Activated T-cell treated with anti-CD3 and anti-CD28 coated beads, Interleukin-2, amount 50 U/mL, for 72 hours (primary cell): ENCODE measurements around the gene NACA2. TPM values are rescaled to one million over a fixed set of nuclear protein-coding genes. Genes with fewer than 3 reads are reported as not detected.
"Not testable (repeated sequence)": the region's sequence is repeated elsewhere in the genome, so short reads cannot be mapped to it uniquely, and the experiment has no call there.

Experiments used
- ATAC-seq, 2 donors: fragments of 150-1000 bp; cut with Tn5 transposase; replicated peaks in 1 of 2; 2 replicates each; pipeline ENCODE4 v1.10.0; 2021; ENCODE audit warnings: moderate library complexity in 2 of 2, mild to moderate bottlenecking in 1 of 2
- DNase-seq, 2 donors: peaks; one replicate each; pipeline ENCODE4 v3.0.0; 2021 to 2022; ENCODE audit warnings: mixed read lengths in 1 of 2
- H3K27ac Mint-ChIP-seq: one replicate; pipeline ENCODE4 v1.8.0; 2022; ENCODE audit warnings: mild to moderate bottlenecking, moderate library complexity, mixed read lengths
- H3K27me3 Mint-ChIP-seq: one replicate; pipeline ENCODE4 v1.8.0; 2022; ENCODE audit warnings: low read depth, mixed read lengths
- H3K36me3 Mint-ChIP-seq, 2 donors: one replicate each; pipeline ENCODE4 v1.8.0; 2022; ENCODE audit warnings: mixed read lengths in 2 of 2, mild to moderate bottlenecking in 1 of 2; ENCODE audit not compliant: insufficient read depth in 2 of 2
- H3K4me1 Mint-ChIP-seq: one replicate; pipeline ENCODE4 v1.8.0; 2022; ENCODE audit warnings: low read depth, mixed read lengths
- H3K4me3 Mint-ChIP-seq, 2 donors: one replicate each; pipeline ENCODE4 v1.8.0; 2022; ENCODE audit warnings: mild to moderate bottlenecking in 2 of 2, mixed read lengths in 2 of 2, moderate library complexity in 2 of 2
- H3K9me3 Mint-ChIP-seq, 2 donors: one replicate each; pipeline ENCODE4 v1.8.0; 2022; ENCODE audit warnings: mixed read lengths in 2 of 2
- total RNA-seq, 2 donors: library from RNA; stranded (reverse); gene quantifications; one replicate each; pipeline ENCODE4 v1.2.3, GENCODE V29; 2022

Gene NACA2
- total RNA-seq, 2 donors from 2014 or later: not detected

DNA sequence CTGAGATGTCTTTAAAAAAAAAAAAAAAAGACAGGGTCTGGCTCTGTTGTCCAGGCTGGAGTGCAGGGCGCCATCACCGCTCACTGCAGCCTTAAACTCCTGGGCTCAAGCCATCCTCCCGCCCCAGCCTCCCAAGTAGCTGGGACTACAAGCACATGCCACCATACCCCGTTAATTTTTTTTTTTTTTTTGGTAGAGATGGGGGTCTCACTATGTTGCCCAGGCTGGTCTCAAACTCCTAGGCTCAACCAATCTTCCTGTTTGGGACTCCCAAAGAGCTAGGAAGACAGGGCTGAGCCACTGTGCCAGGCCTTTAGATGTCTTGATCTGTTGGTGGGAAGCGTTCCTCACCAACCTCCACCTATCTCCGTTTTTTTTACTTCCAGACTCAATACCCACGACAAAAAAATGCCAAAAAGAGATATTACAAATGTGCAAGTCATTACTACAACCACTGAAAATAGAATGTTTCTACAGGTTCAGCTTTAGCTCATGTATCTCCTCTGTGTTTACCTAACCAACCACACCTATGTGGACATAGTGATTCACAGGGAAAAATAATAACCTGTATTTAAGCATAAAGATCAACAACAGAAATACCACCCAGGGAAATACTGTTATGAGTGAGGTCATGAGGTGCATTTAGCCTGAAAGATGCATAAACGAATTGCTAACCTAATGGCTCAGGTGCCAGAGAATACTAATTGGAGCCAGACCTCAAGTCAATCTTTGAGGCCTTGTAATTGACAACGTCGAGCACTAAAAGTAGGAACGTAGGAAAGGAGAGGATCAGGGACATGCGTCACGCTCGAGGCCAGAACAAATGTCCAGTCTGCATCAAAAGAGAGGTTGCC lies 22.6 kb downstream of the NACA2 start:
- no peak overlapping the region for H3K4me3 Mint-ChIP-seq

DNA sequence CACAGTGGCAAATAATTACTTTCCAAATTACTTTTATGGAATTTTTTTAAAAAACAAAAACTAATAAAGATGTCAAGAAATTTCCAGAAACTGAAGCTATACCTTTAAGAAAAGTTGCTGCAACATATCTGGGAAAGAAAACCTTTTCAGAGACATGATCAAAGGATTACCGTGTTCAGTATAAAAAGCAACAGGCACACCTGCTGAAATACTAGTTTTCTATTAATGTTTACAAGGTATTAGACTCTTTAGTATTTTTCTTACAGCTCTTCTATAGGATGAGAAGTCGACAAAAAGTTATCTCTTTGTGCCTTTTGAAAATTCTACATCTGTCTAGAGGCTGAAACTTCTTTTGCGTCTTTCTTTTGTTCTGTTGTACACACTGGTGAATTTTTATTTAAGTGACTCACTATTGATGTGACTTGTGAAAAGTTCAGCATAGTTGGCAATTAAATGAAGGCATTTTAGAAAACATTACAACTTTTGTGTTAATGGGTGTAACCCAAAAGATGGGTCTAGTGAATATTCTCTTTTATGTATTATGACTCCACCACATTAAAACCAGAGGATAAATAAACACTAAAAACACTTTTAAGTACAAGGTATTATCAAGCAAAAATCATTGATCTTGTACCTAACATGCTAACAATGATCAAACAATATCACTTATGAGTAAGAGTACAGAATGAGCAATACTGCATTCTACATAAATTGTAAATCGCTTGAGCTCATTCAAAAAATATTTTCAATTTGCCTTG lies 23.8 kb downstream of the NACA2 start:
- DNase-seq: no peak
- no peak for ATAC-seq
- Mint-ChIP-seq H3K4me1 (no peaks in the 10 kb centered on the region), H3K27me3 (peaks cover 16% of the 10 kb centered on the region), H3K9me3 (no peaks in the 10 kb centered on the region), H3K4me3 (no peak overlapping the region), H3K36me3 (peaks cover 2% of the 10 kb centered on the region in 2 donors), H3K27ac (no peak overlapping the region)

More for the DNA sequence above, 22.6 kb downstream of the NACA2 start:
- ATAC-seq (no peak), DNase-seq (no peak)
- Mint-ChIP-seq H3K36me3 (peaks cover 2% of the 10 kb centered on the region in 2 donors), H3K27me3 (peaks cover 16% of the 10 kb centered on the region), H3K9me3 (no peaks in the 10 kb centered on the region), H3K27ac (no peak overlapping the region), H3K4me1 (no peaks in the 10 kb centered on the region)

DNA sequence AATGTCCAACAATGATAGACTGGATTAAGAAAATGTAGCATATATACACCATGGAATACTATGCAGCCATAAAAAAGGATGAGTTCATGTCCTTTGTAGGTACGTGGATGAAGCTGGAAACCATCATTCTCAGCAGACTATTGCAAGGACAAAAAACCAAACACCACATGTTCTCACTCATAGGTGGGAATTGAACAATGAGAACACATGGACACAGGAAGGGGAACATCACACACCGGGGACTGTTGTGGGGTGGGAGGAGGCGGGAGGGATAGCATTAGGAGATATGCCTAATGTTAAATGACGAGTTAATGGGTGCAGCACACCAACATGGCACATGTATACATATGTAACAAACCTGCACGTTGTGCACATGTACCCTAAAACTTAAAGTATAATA lies 24.6 kb downstream of the NACA2 start:
- not testable (repeated sequence) for H3K4me3 Mint-ChIP-seq, DNase-seq, ATAC-seq, H3K4me1 Mint-ChIP-seq, H3K36me3 Mint-ChIP-seq, H3K9me3 Mint-ChIP-seq, H3K27ac Mint-ChIP-seq
- peaks cover 16% of the 10 kb centered on the region for H3K27me3 Mint-ChIP-seq

DNA sequence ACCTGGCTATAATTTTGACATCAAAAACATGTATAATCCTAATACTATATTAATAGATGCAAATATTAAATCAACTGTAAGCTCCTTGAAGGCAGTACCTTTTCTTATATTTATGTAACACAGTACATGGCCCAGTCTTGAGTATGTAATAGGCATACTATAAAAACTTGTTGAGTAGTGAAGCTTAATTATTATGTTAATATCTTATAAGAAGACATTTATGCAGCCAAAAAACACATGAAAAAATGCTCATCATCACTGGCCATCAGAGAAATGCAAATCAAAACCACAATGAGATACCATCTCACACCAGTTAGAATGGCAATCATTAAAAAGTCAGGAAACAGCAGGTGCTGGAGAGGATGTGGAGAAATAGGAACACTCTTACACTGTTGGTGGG lies 25.2 kb downstream of the NACA2 start:
- not testable (repeated sequence) for ATAC-seq

DNA sequence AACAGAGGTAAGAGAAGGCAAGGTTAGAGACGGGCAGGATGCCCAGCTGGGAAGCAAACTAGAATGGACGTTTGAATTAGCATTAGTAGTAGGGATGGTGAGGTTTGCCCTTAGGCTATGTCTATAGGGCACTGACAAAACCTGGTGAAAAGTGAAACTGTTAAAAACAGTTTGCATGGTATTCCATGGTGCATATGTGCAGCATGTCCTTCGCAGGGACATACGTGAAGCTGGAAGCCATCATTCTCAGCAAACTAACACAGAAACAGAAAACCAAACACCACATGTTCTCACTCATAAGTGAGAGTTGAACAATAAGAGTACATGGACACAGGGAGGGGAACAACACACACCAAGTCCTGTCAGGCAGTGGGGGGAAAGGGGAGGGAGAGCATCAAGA lies 25.8 kb downstream of the NACA2 start:
- H3K4me3 Mint-ChIP-seq: no peak overlapping the region
- no peak overlapping the region for H3K27ac Mint-ChIP-seq
- H3K27me3 Mint-ChIP-seq: peaks cover 20% of the 10 kb centered on the region

More for the DNA sequence above, 25.2 kb downstream of the NACA2 start:
- not testable (repeated sequence) for H3K4me3 Mint-ChIP-seq, H3K27ac Mint-ChIP-seq, H3K4me1 Mint-ChIP-seq, DNase-seq, H3K9me3 Mint-ChIP-seq, H3K36me3 Mint-ChIP-seq
- H3K27me3 Mint-ChIP-seq: peaks cover 16% of the 10 kb centered on the region

DNA sequence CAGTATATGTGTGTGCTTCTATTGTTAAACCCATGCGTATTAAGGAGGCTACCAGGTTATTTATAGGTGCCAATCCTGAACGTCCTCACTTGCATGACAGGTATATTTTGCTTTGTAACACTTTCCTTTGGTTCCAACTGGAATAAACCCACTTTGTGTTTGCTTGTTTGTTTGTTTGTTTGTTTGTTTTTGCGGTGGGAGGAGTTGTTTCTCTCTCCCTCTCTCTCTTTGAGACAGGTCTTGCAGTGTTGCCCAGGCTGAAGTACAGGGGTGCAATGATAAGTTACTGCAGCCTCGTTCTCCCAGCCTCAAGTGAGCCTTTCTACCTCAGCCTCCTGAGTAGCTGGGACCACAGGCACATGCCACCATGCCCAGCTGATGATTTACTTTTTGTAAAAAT lies 28.7 kb downstream of the NACA2 start:
- no peak for DNase-seq
- Mint-ChIP-seq H3K36me3 (no peaks in the 10 kb centered on the region), H3K4me1 (no peaks in the 10 kb centered on the region), H3K27me3 (peaks cover 35% of the 10 kb centered on the region), H3K9me3 (no peaks in the 10 kb centered on the region), H3K4me3 (no peak overlapping the region), H3K27ac (no peak overlapping the region)
- ATAC-seq: no peak

More for the DNA sequence above, 25.8 kb downstream of the NACA2 start:
- Mint-ChIP-seq H3K36me3 (no peaks in the 10 kb centered on the region), H3K4me1 (no peaks in the 10 kb centered on the region), H3K9me3 (no peaks in the 10 kb centered on the region)
- ATAC-seq (no peak), DNase-seq (no peak)

DNA sequence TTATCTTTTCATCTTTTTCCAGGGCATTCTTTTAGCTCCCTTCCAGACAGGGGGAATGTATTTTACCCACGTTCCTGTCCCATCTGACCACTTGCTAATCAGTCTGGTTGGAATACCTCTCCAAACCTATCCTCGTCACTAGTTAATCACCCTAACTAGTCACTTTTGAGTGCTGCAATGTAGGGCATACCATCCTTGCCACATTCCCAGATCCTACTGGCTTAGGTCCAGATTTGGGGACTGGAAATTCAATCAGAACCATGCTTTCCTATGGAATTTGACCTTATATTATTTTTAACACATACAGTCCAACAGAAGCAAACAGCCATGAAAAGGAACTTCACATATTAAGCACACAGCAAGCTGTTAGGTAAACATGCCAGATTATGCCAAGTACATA lies 29.7 kb downstream of the NACA2 start:
- Mint-ChIP-seq H3K9me3 (no peaks in the 10 kb centered on the region), H3K27ac (no peak overlapping the region), H3K4me1 (no peaks in the 10 kb centered on the region), H3K4me3 (no peak overlapping the region), H3K36me3 (no peaks in the 10 kb centered on the region), H3K27me3 (peaks cover 36% of the 10 kb centered on the region)
- ATAC-seq (no peak), DNase-seq (no peak)

DNA sequence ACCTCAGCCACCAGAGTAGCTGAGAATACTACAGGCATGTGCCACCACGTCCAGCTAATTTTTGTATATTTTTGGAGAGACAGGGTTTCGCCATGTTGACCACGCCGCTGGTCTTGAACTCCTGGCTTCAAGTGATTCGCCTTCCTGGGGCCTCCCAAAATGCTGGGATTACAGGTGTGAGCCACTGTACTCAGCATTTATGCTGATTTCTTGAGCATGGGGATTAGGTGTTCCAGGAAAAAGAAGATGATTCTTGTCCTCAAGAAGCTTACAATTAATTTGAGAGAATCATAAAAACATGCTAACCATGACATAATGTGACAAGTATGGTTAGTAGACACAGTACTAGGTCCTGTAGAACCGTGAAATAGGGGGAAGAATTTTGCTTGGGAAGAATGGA lies 30.9 kb downstream of the NACA2 start:
- H3K27me3 Mint-ChIP-seq: peaks cover 37% of the 10 kb centered on the region
- no peak for DNase-seq
- ATAC-seq: no peak
- H3K4me3 Mint-ChIP-seq: no peak overlapping the region
- H3K4me1 Mint-ChIP-seq: no peaks in the 10 kb centered on the region
- H3K9me3 Mint-ChIP-seq: no peaks in the 10 kb centered on the region
- H3K36me3 Mint-ChIP-seq: no peaks in the 10 kb centered on the region
- no peak overlapping the region for H3K27ac Mint-ChIP-seq

DNA sequence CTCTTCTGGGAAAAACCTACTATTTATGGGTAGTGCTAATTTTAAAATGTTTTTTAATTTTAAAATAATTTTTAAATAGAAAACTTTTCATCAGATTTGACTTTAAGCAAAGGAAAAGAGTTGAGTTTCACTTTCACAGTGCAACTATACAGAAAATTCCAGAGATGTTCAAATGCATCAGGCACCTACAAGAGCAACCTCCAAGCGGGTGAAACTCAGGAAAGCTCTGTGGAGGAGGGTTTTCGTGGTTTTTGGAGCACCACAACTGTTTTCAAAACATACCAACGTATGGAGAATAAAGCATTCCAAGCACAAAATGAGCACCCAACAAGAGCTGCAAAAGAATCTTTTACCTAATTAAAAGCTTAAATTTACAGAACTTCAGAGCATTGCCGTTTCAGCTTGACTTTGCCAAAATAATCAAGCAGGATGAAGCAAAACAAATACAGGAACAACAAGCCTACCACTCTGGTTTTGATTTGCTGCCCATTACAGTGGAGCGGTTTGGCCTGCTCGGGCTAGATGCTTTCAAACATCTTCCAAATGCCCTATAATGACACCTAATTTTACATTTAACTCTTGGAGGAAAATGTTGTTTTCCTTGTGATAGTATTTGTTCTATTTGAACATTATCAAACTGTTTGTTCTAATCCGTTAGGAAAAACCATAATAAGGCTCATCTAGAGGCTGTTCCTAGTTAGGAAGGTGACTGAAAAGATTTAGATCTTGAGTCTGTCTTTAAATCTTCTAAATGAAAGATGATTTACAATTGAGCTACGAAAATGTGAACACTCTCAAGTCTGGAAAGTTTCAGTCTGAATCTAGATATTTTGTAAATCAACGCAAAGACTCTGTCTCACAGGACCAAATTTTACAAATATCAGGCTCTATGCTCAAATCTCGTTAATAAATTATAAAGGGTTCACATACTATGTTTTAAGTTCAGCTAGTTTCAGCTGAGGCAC lies 34.5 kb downstream of the NACA2 start:
- Mint-ChIP-seq H3K4me1 (no peaks in the 10 kb centered on the region), H3K4me3 (no peak overlapping the region), H3K9me3 (no peaks in the 10 kb centered on the region), H3K36me3 (no peaks in the 10 kb centered on the region), H3K27me3 (peaks cover 44% of the 10 kb centered on the region), H3K27ac (no peak overlapping the region)
- ATAC-seq (no peak), DNase-seq (no peak)

DNA sequence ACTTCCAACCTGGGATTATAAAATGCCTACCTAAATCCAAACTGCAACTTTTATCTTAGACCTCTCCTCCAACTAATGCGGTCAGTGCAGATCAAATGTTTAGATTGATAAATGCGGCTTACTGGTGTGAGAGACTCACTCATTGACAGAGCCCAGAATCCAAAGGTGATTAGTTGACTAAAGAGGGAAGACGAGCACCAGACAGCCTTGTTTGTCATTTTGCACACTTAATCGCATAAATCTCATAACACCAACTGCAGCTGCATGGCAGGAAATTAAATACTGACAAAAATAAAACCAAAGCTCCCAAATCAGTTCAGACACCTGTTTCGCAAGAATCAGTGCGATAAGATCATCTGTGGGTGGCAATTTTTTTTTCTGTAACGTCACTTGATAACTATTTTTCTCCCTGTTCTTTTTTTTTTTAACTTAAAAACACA lies 35.9 kb downstream of the NACA2 start:
- H3K27ac Mint-ChIP-seq: no peak overlapping the region
- no peaks in the 10 kb centered on the region for H3K9me3 Mint-ChIP-seq
- DNase-seq (no peak), ATAC-seq (no peak)
- H3K36me3 Mint-ChIP-seq: no peaks in the 10 kb centered on the region
- no peak overlapping the region for H3K4me3 Mint-ChIP-seq
- H3K27me3 Mint-ChIP-seq: peaks cover 45% of the 10 kb centered on the region
- no peaks in the 10 kb centered on the region for H3K4me1 Mint-ChIP-seq

DNA sequence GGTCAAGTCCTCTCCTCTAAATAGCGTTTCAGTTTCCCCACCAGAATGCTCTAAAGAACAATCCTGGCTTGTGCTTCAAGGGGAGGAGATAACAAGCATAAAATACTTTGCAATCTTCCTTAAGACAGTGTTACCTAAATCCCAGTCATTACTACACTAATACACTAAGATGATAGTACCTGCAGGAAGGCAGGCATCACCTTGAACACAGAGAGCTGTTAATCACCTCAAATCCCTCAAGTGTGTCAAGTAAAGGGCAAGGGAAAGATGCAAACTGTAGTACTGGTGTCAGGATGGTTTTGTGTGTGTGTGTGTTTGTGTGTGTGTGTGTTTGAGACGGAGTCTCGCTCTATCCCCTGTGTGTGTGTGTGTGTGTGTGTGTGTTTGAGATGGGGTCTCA lies 36.8 kb downstream of the NACA2 start:
- no peak for ATAC-seq
- no peaks in the 10 kb centered on the region for H3K36me3 Mint-ChIP-seq
- H3K27ac Mint-ChIP-seq: no peak overlapping the region
- no peak for DNase-seq
- H3K27me3 Mint-ChIP-seq: peaks cover 48% of the 10 kb centered on the region
- H3K9me3 Mint-ChIP-seq: no peaks in the 10 kb centered on the region
- no peaks in the 10 kb centered on the region for H3K4me1 Mint-ChIP-seq
- H3K4me3 Mint-ChIP-seq: no peak overlapping the region

DNA sequence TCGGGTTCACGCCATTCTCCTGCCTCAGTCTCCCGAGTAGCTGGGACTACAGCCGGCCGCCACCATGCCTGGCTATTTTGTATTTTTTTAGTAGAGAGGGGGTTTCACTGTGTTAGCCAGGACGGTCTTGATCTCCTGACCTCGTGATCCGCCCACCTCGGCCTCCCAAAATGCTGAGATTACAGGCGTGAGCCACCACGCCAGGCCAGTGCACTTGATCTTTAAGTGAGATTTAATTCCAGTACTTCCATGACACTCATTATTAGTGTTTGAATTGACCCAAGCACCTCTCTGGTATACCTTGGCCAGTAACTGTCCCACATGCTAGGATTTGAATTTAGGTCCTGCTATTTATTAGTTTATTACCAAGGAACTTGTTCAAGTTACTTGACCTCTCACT lies 38.5 kb downstream of the NACA2 start:
- H3K4me3 Mint-ChIP-seq, ATAC-seq, H3K36me3 Mint-ChIP-seq, H3K9me3 Mint-ChIP-seq, H3K4me1 Mint-ChIP-seq, DNase-seq, H3K27ac Mint-ChIP-seq: not testable (repeated sequence)
- H3K27me3 Mint-ChIP-seq: peaks cover 56% of the 10 kb centered on the region
